NCI-H1436 (cell line): ENCODE measurements around the gene APBB3.

Source experiments
- DNase-seq: peaks from one replicate; lab custom pipeline; 2025; lab: John Stamatoyannopoulos, UW

Gene APBB3

GRCh38 chr5:140575309-140575708 is 10.9 kb upstream of the APBB3 start:
- no peak for DNase-seq

GRCh38 chr5:140574165-140574564 is 9.8 kb upstream of the APBB3 start:
- no peak for DNase-seq

DNA sequence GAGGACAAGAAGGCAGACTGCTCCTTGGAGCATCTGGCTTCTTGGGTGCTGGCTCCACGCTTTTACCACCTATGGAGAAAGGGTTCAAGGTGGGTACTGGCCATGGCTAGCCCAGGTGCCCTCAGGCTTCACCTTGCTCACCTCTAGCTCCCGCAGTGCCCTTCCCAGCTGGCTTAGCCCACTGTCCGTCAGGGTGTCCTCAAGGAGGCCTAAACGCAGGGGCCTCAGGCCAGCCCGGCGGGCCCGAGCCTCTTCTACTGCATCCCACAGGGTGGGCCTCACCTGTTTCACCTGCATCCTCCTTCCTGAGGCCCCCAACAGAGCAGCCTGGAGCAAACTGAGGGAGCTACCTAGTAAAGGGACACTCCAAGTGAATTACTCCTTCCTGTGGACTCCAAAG is 9.3 kb upstream of the APBB3 start:
- DNase-seq = no peak

- DNase-seq = no peak
Measured at GRCh38 chr5:140571105-140571504, 6.7 kb upstream of the APBB3 start.

DNA sequence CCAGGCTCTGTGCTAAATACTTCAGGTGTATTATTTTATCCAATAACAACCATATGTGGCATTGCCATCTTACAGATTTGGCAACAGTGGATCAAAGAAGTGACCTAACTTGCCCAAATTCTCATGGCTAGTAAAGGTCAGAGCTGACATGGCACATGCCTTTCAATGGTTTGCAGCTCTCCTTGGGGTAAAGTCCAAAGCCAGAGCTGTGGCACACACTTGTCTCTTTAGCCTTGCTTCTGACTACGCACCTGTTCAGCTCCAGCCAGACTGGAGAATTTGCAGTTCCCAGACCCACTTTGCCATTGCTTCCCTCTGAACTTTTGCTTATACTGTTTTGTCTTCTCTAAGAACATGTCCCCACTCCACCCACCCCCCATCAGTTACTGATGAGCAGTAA is 6.1 kb upstream of the APBB3 start:
- no peak for DNase-seq

DNA sequence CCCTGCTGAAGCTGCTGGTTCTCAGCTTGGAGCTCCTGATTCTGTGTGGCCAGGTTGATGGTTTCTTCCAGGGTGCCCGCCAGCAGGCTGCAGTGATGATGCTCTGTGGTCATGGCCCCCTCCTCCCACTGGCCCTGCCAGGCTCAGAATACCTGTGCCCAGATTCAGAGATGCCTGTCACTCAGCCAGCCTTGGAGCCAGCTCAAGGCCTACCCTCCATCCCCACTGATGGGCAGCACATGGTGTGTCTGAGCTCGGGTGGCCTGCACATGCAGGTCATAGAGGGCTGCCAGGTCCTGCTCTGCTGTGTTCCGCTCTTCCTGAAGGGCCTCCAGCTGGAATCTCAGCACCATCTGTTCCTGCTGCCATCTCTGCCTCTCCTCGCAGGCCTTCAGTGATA is 5.7 kb upstream of the APBB3 start:
- no peak for DNase-seq

DNA sequence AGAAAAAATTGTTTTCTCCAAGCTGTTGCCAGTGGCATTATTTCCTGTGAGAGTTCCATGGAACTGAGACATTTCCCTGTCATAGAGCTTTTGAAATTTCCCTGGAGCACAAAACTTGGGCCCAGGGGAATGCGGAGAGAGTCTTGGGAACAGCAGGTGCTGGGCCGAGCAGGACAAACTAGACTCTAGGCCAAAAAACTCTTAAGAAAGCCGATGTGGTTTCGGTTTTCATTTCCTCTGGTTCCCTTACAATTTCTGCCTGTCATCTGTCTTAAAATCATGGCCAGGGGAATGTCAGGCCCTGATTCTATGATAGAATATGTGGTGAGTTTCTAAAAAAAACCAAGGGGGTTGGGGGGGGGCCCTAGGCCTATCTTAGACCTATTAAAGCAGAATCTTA is 4.8 kb upstream of the APBB3 start:
- no peak for DNase-seq

GRCh38 chr5:140568443-140569063 is 4.2 kb upstream of the APBB3 start:
- DNase-seq = no peak

DNA sequence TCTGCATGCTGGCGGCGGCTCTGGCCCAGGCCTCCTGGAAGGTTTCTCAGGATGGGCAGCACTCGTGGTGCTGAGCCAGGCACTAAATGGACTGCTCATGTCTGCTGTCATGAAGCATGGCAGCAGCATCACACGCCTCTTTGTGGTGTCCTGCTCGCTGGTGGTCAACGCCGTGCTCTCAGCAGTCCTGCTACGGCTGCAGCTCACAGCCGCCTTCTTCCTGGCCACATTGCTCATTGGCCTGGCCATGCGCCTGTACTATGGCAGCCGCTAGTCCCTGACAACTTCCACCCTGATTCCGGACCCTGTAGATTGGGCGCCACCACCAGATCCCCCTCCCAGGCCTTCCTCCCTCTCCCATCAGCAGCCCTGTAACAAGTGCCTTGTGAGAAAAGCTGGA is 3.5 kb upstream of the APBB3 start:
- DNase-seq = no peak

DNA sequence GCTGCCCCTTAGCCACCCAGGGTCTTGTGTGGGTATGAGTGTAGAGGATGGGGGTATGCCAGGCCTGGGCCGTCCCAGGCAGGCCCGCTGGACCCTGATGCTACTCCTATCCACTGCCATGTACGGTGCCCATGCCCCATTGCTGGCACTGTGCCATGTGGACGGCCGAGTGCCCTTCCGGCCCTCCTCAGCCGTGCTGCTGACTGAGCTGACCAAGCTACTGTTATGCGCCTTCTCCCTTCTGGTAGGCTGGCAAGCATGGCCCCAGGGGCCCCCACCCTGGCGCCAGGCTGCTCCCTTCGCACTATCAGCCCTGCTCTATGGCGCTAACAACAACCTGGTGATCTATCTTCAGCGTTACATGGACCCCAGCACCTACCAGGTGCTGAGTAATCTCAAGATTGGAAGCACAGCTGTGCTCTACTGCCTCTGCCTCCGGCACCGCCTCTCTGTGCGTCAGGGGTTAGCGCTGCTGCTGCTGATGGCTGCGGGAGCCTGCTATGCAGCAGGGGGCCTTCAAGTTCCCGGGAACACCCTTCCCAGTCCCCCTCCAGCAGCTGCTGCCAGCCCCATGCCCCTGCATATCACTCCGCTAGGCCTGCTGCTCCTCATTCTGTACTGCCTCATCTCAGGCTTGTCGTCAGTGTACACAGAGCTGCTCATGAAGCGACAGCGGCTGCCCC is 2.9 kb upstream of the APBB3 start:
- DNase-seq = no peak

DNA sequence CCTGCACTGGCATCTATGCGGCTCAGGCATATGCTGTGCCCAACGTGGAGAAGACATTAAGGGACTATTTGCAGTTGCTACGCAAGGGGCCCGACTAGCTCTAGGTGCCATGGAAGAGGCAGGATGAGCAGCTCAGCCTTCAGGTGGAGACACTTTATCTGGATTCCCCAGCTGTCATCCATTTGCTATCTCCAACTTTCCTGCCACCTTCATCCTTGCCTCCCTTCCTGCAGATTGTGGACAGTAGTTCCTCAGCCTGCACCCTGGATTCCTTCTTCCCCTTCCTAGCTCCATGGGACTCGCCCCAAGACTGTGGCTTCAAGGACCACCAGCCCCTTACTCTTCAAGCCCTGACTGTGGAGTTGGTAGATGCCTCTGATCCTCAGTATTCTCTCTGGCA is 2.3 kb upstream of the APBB3 start:
- no peak for DNase-seq

DNA sequence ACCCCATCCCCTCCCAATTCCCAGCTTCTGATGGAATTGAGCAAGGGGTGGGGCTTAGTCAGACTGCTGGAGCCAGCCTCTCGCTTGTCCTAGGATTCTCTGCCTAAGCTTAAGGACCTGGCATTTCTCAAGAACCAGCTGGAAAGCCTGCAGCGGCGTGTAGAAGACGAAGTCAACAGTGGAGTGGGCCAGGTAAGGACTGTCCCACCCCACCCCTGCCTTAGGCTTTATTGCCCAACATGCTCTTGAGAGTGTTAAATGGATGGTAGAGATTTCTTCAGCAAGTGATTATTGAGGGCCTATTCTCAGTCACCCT is 1.3 kb upstream of the APBB3 start:
- DNase-seq = no peak

DNA sequence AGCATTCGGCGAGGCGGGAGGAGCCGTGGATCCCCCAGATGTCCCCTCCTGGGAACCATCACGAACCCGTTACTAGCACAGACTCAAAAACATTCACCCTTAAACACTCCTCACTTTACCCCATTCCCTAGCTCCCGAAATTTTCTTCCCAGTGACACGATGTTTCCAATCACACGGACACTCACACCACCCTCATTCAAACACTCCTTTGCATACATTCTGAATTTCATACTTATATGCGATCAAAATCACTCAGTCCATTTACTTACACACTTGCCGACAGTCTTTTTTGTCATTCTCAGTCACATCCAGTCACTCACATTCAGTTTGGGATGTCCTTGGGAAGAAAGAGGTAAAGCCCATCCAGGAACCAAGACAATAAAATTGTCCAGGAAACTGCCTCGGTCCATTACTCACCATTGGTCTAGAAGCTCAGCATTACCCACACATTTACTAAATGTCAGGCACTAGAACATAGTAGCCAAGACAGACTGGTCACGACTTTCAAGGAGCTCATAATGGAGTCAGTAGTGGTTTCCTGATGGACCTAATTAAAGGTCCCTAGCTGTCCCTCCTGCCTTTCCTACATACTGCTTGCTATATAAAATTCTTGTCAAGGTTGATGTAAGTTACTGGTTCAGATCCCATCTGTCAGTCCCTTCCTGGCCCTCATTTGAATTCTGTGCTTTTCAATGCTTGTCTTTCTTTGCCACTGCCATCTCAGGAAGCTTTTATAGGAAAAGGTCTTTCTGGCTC is 804 bp upstream of the APBB3 start:
- no peak for DNase-seq

GRCh38 chr5:140563596-140563995 is 802 bp downstream of the APBB3 start:
- DNase-seq = no peak

- DNase-seq = no peak
Measured at GRCh38 chr5:140561753-140562523, 2.5 kb downstream of the APBB3 start.

DNA sequence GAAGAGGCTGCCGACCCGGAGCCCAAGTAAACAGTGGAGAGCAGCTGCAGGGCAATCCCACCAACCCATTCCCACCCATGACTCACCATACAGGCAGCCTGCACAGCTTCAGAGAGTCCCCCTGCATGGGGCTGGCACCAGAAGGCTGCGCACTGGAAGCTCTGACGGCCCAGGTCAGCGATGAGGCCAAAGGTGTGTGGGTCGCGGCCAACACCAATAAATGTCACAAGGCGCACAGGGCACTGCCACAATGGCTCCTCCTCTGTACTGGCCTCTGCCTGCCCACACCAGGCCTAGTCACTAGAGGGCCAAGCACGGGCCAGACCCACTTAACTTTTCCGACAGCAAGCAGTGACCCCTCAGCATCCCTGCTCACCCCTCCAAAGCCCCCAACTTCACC is 4.2 kb downstream of the APBB3 start:
- no peak for DNase-seq

- no peak for DNase-seq
Measured at GRCh38 chr5:140558542-140558941, 5.9 kb downstream of the APBB3 start.

DNA sequence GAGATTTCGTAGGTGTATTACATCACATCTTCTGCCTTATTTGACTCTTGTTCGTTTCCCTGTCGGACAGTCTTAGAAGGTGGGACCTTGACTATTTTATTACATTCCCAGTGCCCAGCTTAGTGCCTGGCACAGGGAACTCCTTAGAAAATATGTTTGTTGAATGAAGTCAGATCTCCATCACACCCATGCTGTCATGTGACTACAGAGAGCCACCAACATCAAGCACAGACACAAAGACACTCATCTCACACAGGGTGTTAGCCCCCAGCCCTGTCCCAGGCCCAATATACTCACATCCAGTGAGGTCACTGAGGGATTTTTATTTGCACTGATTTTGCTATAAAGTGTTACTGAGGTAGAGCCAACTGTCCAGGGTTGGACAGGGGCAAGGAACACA is 6.4 kb downstream of the APBB3 start:
- no peak for DNase-seq

- DNase-seq = peak; percentile 92
Measured at GRCh38 chr5:140557136-140557805, 7.1 kb downstream of the APBB3 start, which contains the start of gene SRA1. Gene SRA1, minus strand, starts transcription at chr5:140557473. Its CDS starts 21 bp downstream, at chr5:140557452.

DNA sequence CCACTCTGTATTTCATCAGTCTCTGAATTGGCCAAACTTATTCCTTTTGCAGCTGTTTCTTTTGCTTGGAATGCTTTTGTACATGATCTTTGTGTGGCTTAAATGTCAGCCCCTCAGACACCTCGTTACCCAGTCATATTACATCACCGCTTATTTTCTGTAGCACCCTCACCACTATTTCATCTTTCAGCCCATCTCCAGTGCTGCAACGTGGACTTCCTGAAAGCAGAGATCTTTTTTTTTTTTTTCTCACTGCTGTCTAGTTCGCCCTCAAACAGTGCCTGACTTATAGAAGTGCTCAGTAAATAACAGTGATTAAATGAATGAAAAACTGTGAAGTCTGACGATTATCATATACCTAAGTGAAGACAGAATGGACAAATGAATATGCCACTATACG is 8.0 kb downstream of the APBB3 start:
- DNase-seq = no peak

DNA sequence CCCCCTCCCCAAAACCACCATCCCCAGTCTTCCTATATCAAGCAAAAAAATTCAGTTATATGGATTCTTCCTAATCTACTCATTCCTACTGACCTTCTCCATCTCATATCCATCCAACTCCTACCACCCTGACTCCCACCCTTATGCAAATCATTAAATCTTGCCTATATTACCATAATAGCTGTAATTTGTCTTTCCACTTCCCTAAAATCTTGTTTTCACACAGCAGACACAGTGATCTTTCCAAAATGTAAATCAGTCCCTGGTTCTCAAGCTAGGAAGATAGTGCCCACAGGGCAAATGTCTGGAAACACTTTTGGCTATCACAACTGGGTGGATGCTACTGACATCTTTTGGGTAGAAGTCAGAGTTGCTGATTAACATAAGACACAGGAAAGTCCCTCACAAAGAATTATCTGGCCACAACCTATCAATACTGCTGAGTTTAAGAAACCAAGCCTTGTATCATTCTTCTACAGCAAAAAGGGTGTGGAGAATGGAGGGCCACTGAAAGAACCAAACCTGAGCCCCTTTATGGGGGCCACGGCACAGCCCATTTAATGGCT is 8.6 kb downstream of the APBB3 start:
- DNase-seq = no peak

- DNase-seq = no peak
Measured at GRCh38 chr5:140554454-140554853, 9.9 kb downstream of the APBB3 start.
